Measurements from ENCODE around the gene ST3GAL2.

ST3GAL2 gene, protein sequence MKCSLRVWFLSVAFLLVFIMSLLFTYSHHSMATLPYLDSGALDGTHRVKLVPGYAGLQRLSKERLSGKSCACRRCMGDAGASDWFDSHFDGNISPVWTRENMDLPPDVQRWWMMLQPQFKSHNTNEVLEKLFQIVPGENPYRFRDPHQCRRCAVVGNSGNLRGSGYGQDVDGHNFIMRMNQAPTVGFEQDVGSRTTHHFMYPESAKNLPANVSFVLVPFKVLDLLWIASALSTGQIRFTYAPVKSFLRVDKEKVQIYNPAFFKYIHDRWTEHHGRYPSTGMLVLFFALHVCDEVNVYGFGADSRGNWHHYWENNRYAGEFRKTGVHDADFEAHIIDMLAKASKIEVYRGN

DNA sequence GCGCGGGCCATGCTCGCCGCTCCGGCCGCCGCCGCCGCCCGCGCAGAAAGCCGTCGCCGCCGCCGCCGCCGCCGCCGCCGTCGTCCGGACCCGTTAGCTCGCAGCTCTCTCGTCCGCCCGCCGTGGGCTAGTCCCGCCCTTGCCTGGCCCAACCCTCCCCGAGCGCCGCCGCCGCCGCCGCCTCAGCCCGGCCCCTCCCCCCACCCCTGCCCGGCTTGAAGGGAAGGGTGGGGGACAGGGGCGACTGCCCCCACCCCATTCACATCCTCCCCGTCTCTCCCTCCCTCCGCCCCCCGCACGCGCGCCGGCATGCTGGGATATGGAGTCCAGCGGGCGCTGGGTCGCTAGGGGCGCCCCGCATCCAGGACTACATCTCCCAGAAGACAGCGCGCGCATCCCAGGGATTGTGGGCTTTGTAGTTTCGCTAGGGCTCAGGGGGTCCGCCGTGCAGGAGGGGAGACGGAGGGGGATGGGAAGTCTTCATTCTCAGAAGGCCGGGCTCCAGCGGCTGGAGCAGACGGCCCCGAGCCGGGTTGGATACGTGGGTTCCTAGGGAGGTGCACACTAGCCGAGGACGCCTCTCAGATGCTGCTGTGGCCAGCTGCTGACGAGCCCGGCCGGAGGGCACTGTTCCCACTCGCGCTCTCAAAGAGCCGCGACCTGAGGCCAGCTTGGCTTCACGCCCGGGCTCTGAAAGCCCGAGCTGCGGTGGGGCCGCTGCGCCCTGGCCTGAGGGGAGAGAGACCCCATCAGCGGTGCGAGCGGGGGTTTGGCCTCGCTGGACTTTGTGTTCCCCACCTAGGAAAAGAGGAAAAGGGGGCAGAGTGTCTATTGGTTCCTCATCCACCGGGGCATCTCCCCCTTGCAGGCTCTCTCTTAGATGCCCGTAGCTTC is at the start of gene ST3GAL2:
Gene ST3GAL2, minus strand, starts transcription at position 132 of the 894 bp plus-strand sequence. CDS start 40,570 bp downstream, outside the sequence.
- H3K9me3 ChIP-seq (ENCODE audit: control insufficient read depth, insufficient read depth, low read length) = no peaks in the 10 kb centered on the region
- no peaks in the 10 kb centered on the region; the same call in 1 of the 2 replicates for H3K36me3 ChIP-seq (ENCODE audit: insufficient read depth, low read length)
- peaks cover 14% of the 10 kb centered on the region for H3K4me1 ChIP-seq (ENCODE audit: insufficient read depth, low read length)
- H3K9ac ChIP-seq (ENCODE audit: low read depth, low read length) = peak within 1 kb of the TSS; percentile 91

DNA sequence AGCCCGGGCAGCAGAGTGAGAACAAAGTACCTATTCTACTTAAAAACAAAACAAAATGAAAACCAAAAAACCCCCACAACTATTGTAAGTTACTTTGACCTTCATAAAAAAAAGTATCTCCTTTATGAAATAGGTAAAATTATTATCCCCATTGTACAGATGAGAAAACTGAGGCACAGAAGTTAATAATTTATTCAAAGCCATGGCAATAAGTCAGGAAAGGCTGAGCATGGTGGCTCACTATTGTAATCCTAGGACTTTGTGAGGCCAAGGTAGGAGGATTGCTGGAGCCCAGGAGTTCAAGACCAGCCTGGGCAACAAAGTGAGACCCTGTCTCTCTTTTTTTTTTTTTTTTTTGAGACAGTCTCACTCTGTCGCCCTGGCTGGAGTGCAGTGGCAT is 46.0 kb upstream of the ST3GAL2 start:
- peaks cover 6% of the 10 kb centered on the region for H3K36me3 ChIP-seq (ENCODE audit: insufficient read depth, low read length)
- H3K9ac ChIP-seq (ENCODE audit: low read depth, low read length) = no peak overlapping the region
- no peaks in the 10 kb centered on the region for H3K4me1 ChIP-seq (ENCODE audit: insufficient read depth, low read length)

GRCh38 chr16:70483426-70483825 is 44.5 kb upstream of the ST3GAL2 start:
- peaks cover 8% of the 10 kb centered on the region for H3K36me3 ChIP-seq (ENCODE audit: insufficient read depth, low read length)
- H3K9me3 ChIP-seq (ENCODE audit: control insufficient read depth, insufficient read depth, low read length) = no peaks in the 10 kb centered on the region
- 0 out of 2 replicates have a peak, but pooled peaks cover 4% of the 10 kb centered on the region for H3K4me1 ChIP-seq (ENCODE audit: insufficient read depth, low read length)
- H3K9ac ChIP-seq (ENCODE audit: low read depth, low read length) = no peak overlapping the region

More for the DNA sequence above, 46.0 kb upstream of the ST3GAL2 start:
- H3K9me3 ChIP-seq (ENCODE audit: control insufficient read depth, insufficient read depth, low read length) = no peaks in the 10 kb centered on the region

DNA sequence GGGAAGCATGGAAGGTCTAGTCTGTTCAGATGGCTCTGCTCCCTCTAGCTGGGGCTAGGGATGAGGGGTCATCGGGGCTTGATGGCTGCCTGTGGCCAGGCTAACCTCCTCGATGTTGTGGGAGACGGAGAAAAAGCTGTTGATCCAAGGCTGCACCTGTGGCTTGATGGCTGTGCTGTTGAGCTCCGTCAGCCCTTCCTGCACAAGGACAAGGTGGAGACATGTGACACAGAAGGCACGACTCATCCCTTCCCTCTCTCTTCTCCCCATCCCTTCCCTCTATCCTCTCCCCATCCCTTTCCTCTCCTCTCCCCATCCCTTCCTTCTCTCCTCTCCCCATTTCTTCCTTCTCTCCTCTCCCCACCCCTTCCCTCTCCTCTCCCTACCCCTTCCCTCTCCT is 43.7 kb upstream of the ST3GAL2 start:
- H3K9ac ChIP-seq (ENCODE audit: low read depth, low read length) = no peak overlapping the region
- 0 out of 2 replicates have a peak, but pooled peaks cover 4% of the 10 kb centered on the region for H3K4me1 ChIP-seq (ENCODE audit: insufficient read depth, low read length)
- no peaks in the 10 kb centered on the region for H3K9me3 ChIP-seq (ENCODE audit: control insufficient read depth, insufficient read depth, low read length)
- peaks cover 8% of the 10 kb centered on the region for H3K36me3 ChIP-seq (ENCODE audit: insufficient read depth, low read length)

DNA sequence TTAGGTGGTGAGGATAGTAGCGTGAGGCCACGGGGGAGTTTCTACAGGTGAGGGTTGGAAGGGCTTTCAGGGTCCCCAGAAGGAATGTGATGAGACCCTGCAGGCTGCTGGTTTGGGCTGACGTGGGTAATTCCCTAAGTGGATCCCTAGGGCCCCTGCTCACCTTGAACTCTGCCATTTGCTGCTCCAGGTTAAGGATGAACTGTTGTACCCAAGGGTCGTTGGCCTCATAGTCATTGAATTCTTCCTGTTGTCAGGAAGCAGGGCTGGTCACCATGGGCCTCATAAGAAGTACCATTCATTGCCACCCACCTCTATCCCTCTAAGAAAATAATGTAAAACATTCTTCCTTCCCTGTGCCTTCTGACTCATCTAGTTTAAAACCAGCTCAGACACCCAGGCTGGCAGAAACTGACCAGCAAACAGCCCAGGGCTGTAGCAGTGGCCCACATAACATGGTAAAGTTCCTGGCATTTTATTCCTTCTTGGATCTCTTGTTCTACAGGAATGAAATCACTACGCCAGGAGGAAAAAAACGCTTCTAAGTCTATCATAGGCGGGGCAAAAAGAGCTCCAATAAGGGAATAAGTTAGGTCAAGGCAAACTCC is 43.1 kb upstream of the ST3GAL2 start:
- Histone ChIP-seq H3K4me1 (ENCODE audit: insufficient read depth, low read length) (peaks cover 4% of the 10 kb centered on the region; the same call in 1 of the 2 replicates), H3K9ac (ENCODE audit: low read depth, low read length) (no peak overlapping the region), H3K36me3 (ENCODE audit: insufficient read depth, low read length) (peaks cover 8% of the 10 kb centered on the region), H3K9me3 (ENCODE audit: control insufficient read depth, insufficient read depth, low read length) (no peaks in the 10 kb centered on the region)

GRCh38 chr16:70480127-70481105 is 41.5 kb upstream of the ST3GAL2 start:
- H3K36me3 ChIP-seq (ENCODE audit: insufficient read depth, low read length) = peaks cover 8% of the 10 kb centered on the region
- H3K4me1 ChIP-seq (ENCODE audit: insufficient read depth, low read length) = peaks cover 13% of the 10 kb centered on the region; the same call in 1 of the 2 replicates
- no peaks in the 10 kb centered on the region for H3K9me3 ChIP-seq (ENCODE audit: control insufficient read depth, insufficient read depth, low read length)
- H3K9ac ChIP-seq (ENCODE audit: low read depth, low read length) = no peak overlapping the region

- Histone ChIP-seq H3K9ac (ENCODE audit: low read depth, low read length) (no peak overlapping the region), H3K9me3 (ENCODE audit: control insufficient read depth, insufficient read depth, low read length) (no peaks in the 10 kb centered on the region), H3K4me1 (ENCODE audit: insufficient read depth, low read length) (peaks cover 13% of the 10 kb centered on the region; the same call in 1 of the 2 replicates), H3K36me3 (ENCODE audit: insufficient read depth, low read length) (peaks cover 6% of the 10 kb centered on the region)
Observed at GRCh38 chr16:70478912-70479341, 40.0 kb upstream of the ST3GAL2 start.

- Histone ChIP-seq H3K36me3 (ENCODE audit: insufficient read depth, low read length) (peaks cover 5% of the 10 kb centered on the region; the same call in 1 of the 2 replicates), H3K4me1 (ENCODE audit: insufficient read depth, low read length) (peaks cover 13% of the 10 kb centered on the region; the same call in 1 of the 2 replicates), H3K9me3 (ENCODE audit: control insufficient read depth, insufficient read depth, low read length) (no peaks in the 10 kb centered on the region), H3K9ac (ENCODE audit: low read depth, low read length) (no peak overlapping the region)
Observed at GRCh38 chr16:70478169-70478568, 39.3 kb upstream of the ST3GAL2 start.

DNA sequence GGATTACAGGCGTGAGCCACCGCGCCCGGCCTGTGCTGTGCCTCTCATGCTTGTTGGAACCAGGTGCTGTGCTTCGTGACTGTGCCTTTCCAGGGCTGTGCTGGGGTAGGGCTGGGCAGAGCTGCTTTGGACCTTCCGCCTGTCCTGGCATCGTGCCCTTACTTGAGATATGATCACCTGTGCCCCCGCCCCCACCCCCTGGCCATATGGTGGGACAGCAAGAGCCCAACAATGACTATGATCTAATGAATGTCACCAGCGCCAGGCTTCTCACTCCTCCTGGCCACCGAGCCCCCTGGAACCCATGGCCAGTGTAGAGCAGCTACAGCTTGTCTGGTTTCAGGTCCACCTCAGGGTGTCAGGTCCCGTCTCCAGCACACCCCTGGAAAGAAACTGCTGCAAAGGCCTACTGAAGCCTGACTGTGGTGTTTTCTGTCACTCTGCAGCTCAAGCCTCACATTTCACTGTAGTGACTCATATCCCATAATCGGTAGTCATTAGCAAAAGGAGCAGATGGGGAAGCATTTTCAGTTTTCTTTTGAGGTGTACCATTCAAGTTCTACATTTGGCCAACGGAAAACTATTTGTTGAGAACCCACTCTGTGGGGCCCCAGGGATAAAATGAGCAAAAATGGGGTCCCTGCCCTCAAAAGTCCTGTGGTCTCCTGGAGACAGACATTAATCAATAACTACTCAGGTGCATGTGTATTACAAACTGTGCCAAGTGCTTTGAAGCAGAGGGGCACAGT is 37.5 kb upstream of the ST3GAL2 start:
- H3K36me3 ChIP-seq (ENCODE audit: insufficient read depth, low read length) = peaks cover 5% of the 10 kb centered on the region; the same call in 1 of the 2 replicates
- peaks cover 13% of the 10 kb centered on the region; the same call in 1 of the 2 replicates for H3K4me1 ChIP-seq (ENCODE audit: insufficient read depth, low read length)
- no peaks in the 10 kb centered on the region for H3K9me3 ChIP-seq (ENCODE audit: control insufficient read depth, insufficient read depth, low read length)
- H3K9ac ChIP-seq (ENCODE audit: low read depth, low read length) = no peak overlapping the region

DNA sequence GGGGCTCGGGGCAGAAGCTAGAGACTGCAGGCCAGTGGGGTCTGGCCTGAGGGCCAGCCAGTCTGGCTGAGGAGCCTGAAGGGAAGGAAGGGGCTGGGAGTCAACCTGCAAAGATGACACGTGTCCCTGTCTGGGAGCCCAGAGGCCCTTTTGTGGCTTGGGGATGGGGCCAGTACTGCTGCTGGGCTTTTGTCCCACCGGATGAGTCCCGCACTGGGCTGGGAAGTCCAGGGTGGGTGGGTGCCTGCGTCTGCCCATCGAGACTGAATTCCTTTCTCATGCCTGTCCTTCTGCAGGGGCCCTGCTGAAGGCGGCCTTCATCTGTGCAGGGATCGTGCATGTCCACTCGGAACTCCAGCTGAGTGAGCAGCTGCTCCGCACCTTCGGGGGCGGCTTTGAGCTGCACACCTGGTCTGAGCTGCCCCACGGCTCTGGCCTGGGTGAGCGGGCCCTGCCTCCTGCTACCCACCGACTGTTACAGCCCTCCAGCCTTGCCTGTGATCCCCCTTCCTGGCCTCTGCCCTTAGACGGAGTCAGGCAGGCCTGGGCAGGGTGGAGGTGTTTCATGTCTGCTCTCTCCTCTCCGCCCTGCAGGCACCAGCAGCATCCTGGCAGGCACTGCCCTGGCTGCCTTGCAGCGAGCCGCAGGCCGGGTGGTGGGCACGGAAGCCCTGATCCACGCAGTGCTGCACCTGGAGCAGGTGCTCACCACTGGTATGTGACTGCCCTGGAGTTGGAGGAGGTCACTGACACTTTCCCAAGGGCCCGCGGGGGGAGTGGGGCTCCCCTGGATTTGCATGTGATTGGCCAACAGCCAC is 36.4 kb upstream of the ST3GAL2 start:
- Histone ChIP-seq H3K4me1 (ENCODE audit: insufficient read depth, low read length) (peaks cover 13% of the 10 kb centered on the region; the same call in 1 of the 2 replicates), H3K9ac (ENCODE audit: low read depth, low read length) (no peak overlapping the region), H3K36me3 (ENCODE audit: insufficient read depth, low read length) (0 out of 2 replicates have a peak, but pooled peaks cover 5% of the 10 kb centered on the region), H3K9me3 (ENCODE audit: control insufficient read depth, insufficient read depth, low read length) (no peaks in the 10 kb centered on the region)

DNA sequence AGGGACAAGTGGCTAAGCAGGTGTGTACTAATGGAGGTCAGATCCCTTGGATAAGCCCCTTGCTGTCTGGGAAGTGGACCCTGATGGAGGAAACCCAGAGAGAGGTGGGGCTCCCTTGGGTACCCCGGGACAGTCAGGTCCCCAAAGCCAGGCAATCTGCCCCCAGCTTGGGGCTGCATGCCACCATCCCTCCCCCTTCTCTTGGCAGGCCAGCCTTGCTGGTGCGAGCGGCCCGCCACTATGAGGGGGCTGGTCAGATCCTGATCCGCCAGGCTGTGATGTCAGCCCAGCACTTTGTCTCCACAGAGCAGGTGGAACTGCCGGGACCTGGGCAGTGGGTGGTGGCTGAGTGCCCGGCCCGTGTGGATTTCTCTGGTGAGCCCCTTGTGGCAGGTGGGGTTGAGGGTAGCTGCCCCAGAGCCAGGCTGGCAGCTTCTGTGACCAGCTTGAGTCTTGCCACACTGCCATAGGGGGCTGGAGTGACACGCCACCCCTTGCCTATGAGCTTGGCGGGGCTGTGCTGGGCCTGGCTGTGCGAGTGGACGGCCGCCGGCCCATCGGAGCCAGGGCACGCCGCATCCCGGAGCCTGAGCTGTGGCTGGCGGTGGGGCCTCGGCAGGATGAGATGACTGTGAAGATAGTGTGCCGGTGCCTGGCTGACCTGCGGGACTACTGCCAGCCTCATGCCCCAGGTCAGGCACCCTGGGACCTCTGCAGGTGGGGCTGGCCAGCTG is 35.6 kb upstream of the ST3GAL2 start:
- no peak overlapping the region for H3K9ac ChIP-seq (ENCODE audit: low read depth, low read length)
- H3K36me3 ChIP-seq (ENCODE audit: insufficient read depth, low read length) = no peaks in the 10 kb centered on the region
- peaks cover 13% of the 10 kb centered on the region; the same call in 1 of the 2 replicates for H3K4me1 ChIP-seq (ENCODE audit: insufficient read depth, low read length)
- H3K9me3 ChIP-seq (ENCODE audit: control insufficient read depth, insufficient read depth, low read length) = no peaks in the 10 kb centered on the region
